IMR-90 (cell line): Measurements from ENCODE around the gene OSGIN1.

ENCODE experiments used
- CTCF ChIP-seq: conservative IDR thresholded peaks from 2 replicates; pipeline ENCODE4 v1.5.1; 2012; ENCODE audit warnings: mild to moderate bottlenecking, low read depth, low read length, improper control_type of control experiment
- FOS ChIP-seq: fragments of 150-350 bp; IDR thresholded peaks from 2 replicates; pipeline ENCODE4 v1.6.1; 2016; ENCODE audit warnings: low read depth, low read length
- MXI1 ChIP-seq: IDR thresholded peaks from 2 replicates; pipeline ENCODE4 v1.6.1; 2012; ENCODE audit warnings: low read depth, mild to moderate bottlenecking, low read length, moderate library complexity, borderline replicate concordance
- RFX5 ChIP-seq: IDR thresholded peaks from 2 replicates; pipeline ENCODE4 v1.8.0; 2012; ENCODE audit warnings: low read depth, mild to moderate bottlenecking, low read length, moderate library complexity

GRCh38 chr16:83920894-83921491 is 32.0 kb upstream of the OSGIN1 start:
- TF ChIP-seq MXI1 (no peak), FOS (no peak), CTCF (no peak), RFX5 (no peak)
